ENCODE data around the gene C11orf52.
A peak's percentile ranks its signal among the peaks of the same experiment; 100 is the strongest.

C11orf52 gene

DNA sequence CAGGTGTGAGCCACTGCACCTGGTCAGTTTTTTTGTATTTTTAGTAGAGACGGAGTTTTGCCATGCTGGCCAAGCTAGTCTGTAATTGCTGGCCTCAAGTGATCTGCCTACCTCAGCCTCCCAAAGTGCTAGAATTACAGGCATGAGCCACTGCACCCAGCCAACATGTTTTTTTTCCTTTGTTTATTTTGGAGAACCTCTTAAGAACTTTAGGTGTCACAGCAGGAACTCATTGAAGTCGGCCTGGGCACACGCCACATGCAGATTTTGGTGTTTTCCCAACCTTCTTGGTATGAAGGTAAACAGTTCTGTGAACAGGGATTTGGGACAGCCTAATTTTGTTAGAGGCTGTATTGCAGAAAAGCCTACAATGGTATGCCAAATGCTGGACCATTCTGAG lies 27.8 kb downstream of the C11orf52 start (continued):
- TF ChIP-seq, protein P1, sequence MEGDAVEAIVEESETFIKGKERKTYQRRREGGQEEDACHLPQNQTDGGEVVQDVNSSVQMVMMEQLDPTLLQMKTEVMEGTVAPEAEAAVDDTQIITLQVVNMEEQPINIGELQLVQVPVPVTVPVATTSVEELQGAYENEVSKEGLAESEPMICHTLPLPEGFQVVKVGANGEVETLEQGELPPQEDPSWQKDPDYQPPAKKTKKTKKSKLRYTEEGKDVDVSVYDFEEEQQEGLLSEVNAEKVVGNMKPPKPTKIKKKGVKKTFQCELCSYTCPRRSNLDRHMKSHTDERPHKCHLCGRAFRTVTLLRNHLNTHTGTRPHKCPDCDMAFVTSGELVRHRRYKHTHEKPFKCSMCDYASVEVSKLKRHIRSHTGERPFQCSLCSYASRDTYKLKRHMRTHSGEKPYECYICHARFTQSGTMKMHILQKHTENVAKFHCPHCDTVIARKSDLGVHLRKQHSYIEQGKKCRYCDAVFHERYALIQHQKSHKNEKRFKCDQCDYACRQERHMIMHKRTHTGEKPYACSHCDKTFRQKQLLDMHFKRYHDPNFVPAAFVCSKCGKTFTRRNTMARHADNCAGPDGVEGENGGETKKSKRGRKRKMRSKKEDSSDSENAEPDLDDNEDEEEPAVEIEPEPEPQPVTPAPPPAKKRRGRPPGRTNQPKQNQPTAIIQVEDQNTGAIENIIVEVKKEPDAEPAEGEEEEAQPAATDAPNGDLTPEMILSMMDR (tag by site-specific recombination; IDR thresholded peaks at IDR 0.05), result no peak
- TF ChIP-seq ZNF776 (tag by site-specific recombination; IDR thresholded peaks at IDR 0.05; ENCODE audit: borderline replicate concordance), result no peak
- TF ChIP-seq TCF7L2 (IDR thresholded peaks at IDR 0.05; ENCODE audit: borderline replicate concordance, low read depth, low read length), result no peak; the same call in 1 of the 2 replicates
- TF ChIP-seq, protein P2, sequence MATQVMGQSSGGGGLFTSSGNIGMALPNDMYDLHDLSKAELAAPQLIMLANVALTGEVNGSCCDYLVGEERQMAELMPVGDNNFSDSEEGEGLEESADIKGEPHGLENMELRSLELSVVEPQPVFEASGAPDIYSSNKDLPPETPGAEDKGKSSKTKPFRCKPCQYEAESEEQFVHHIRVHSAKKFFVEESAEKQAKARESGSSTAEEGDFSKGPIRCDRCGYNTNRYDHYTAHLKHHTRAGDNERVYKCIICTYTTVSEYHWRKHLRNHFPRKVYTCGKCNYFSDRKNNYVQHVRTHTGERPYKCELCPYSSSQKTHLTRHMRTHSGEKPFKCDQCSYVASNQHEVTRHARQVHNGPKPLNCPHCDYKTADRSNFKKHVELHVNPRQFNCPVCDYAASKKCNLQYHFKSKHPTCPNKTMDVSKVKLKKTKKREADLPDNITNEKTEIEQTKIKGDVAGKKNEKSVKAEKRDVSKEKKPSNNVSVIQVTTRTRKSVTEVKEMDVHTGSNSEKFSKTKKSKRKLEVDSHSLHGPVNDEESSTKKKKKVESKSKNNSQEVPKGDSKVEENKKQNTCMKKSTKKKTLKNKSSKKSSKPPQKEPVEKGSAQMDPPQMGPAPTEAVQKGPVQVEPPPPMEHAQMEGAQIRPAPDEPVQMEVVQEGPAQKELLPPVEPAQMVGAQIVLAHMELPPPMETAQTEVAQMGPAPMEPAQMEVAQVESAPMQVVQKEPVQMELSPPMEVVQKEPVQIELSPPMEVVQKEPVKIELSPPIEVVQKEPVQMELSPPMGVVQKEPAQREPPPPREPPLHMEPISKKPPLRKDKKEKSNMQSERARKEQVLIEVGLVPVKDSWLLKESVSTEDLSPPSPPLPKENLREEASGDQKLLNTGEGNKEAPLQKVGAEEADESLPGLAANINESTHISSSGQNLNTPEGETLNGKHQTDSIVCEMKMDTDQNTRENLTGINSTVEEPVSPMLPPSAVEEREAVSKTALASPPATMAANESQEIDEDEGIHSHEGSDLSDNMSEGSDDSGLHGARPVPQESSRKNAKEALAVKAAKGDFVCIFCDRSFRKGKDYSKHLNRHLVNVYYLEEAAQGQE (tag by site-specific recombination; IDR thresholded peaks at IDR 0.05), result 0 out of 2 replicates have a peak, but pooled peaks have one; percentile 23
- TF ChIP-seq ZNF704 (tag by site-specific recombination; IDR thresholded peaks at IDR 0.05), result no peak
- 0 out of 2 replicates have a peak, but pooled peaks have one; percentile 42 for TF ChIP-seq WT1 (tag by site-specific recombination; IDR thresholded peaks at IDR 0.05)
- TF ChIP-seq TRIM28 (IDR thresholded peaks at IDR 0.05; ENCODE audit: borderline replicate concordance, low read length), result no peak
- TF ChIP-seq, protein P3, sequence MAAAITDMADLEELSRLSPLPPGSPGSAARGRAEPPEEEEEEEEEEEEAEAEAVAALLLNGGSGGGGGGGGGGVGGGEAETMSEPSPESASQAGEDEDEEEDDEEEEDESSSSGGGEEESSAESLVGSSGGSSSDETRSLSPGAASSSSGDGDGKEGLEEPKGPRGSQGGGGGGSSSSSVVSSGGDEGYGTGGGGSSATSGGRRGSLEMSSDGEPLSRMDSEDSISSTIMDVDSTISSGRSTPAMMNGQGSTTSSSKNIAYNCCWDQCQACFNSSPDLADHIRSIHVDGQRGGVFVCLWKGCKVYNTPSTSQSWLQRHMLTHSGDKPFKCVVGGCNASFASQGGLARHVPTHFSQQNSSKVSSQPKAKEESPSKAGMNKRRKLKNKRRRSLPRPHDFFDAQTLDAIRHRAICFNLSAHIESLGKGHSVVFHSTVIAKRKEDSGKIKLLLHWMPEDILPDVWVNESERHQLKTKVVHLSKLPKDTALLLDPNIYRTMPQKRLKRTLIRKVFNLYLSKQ (tag by site-specific recombination; IDR thresholded peaks at IDR 0.05; ENCODE audit: borderline replicate concordance), result no peak
- no peak for TF ChIP-seq ZNF37A (tag by site-specific recombination; IDR thresholded peaks at IDR 0.05)
- peak; percentile 80 for TF ChIP-seq ZIC2 (tag by site-specific recombination; IDR thresholded peaks at IDR 0.05)
- TF ChIP-seq TSHZ1 (tag by site-specific recombination; IDR thresholded peaks at IDR 0.05; ENCODE audit: borderline replicate concordance), result no peak
- 0 out of 2 replicates have a peak, but pooled peaks have one; percentile 21 for TF ChIP-seq PRDM10 (tag by site-specific recombination; IDR thresholded peaks at IDR 0.05)
- no peak for TF ChIP-seq PATZ1 (tag by site-specific recombination; IDR thresholded peaks at IDR 0.05)
- no peak for TF ChIP-seq ZNF335 (tag by site-specific recombination; conservative IDR thresholded peaks at IDR 0.05)
- TF ChIP-seq ZNF341 (tag by site-specific recombination; IDR thresholded peaks at IDR 0.05; ENCODE audit: low read depth), result no peak
- no peak for TF ChIP-seq ZBTB26 (tag by site-specific recombination; optimal IDR thresholded peaks at IDR 0.05)
- TF ChIP-seq ZNF248 (tag by site-specific recombination; IDR thresholded peaks at IDR 0.05), result no peak
- no peak for TF ChIP-seq ZBTB7A (tag by site-specific recombination; IDR thresholded peaks at IDR 0.05; ENCODE audit: low read depth)
- no peak for TF ChIP-seq ZSCAN30 (tag by site-specific recombination; IDR thresholded peaks at IDR 0.05)
- 0 out of 2 replicates have a peak, but pooled peaks have one; percentile 38 for TF ChIP-seq FEZF1 (tag by site-specific recombination; IDR thresholded peaks at IDR 0.05)

Measured in HEK293 (cell line).